Forelimb muscle (tissue), 1 donor: Measurements from ENCODE around the gene CBFA2T3. TPM values are rescaled to one million over a fixed set of nuclear protein-coding genes. Genes with fewer than 3 reads are reported as not detected.
"Not testable (repeated sequence)": the region's sequence is repeated elsewhere in the genome, so short reads cannot be mapped to it uniquely, and the experiment has no call there.

ENCODE experiments used
- DNase-seq: peaks from one replicate; pipeline ENCODE4 v3.0.0-alpha.2; 2013; ENCODE audit warnings: low read depth
- polyA plus RNA-seq: library from polyadenylated mRNA; unstranded; fragments of 120-200 nt; gene quantifications from one replicate; pipeline ENCODE4 v1.2.1, GENCODE V29; 2013; ENCODE audit not compliant: insufficient read length

The CBFA2T3 gene
- polyA plus RNA-seq, 1 donor, result 18.9 TPM

DNA sequence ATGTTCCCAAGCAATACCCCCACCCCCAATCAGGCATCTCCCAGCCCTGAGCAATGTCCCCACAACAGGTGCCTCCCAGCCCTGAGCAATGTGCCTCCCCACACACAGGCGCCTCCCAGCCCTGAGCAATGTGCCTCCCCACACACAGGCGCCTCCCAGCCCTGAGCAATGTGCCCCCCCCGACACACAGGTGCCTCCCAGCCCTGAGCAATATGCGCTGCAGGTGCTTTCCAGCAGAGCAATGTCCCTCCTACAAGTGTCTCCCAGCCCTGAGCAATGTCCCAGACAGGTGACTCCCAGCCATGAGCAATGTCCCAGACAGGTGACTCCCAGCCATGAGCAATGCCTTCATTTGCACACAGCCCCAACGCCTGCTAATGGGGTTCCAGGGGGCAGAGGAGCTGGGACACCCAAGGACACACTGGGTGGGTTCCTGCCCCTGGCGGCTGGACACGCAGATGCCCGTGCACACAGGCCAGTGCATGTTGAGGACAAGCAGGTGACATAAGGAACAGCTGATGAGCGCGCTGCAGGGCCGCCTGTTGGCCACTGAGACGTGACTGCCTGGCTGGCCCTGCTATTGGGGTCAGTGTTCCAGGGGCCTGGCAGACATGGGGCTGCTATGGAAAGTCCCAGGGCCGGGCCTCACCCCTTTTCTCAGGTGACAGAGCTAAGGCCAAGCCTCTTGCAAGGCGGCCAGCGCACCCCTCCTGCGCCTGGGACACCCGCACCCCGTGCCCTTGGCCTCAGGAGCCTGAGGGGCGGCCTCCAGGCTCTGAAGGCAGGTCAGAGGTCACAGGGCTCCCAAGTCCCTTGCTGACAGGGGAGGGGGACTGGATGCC is 83.7 kb downstream of the CBFA2T3 start:
- no peak for DNase-seq

GRCh38 chr16:88892065-88892464 is 84.9 kb downstream of the CBFA2T3 start:
- DNase-seq, result no peak

GRCh38 chr16:88891083-88891482 is 85.9 kb downstream of the CBFA2T3 start:
- DNase-seq, result no peak

- not testable (repeated sequence) for DNase-seq
These were observed 87.2 kb downstream of the CBFA2T3 start for GRCh38 chr16:88889702-88890352.

- DNase-seq, result no peak
These were observed 88.3 kb downstream of the CBFA2T3 start for GRCh38 chr16:88888461-88889387.

GRCh38 chr16:88888057-88888456 is 89.0 kb downstream of the CBFA2T3 start:
- DNase-seq, result no peak

GRCh38 chr16:88886845-88887521 is 90.0 kb downstream of the CBFA2T3 start:
- DNase-seq, result peak; percentile 59

DNA sequence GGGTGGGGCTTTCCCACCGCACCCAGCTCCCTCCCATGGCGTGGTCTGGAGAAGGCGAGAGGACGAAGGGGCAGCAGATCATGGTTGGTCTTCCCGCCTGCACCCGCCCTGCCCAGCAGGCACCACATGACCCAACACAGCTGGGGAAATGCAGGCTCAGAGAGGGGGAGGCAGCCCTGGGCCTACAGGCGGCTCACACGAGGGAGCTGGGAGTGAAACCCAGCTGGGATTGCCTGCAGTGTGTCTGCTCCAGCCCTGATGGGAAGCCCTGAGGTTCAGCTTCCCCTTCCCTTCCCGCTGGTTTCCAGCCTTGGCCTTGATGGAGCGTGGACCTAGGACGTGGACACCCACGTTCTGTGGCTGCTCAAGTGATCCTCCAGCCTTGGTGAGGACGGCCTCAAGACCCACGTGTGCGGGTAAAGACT is 90.6 kb downstream of the CBFA2T3 start:
- no peak for DNase-seq

GRCh38 chr16:88885693-88886280 is 91.2 kb downstream of the CBFA2T3 start:
- DNase-seq, result no peak

- DNase-seq, result no peak
These were observed 92.3 kb downstream of the CBFA2T3 start for GRCh38 chr16:88884569-88885271.

DNA sequence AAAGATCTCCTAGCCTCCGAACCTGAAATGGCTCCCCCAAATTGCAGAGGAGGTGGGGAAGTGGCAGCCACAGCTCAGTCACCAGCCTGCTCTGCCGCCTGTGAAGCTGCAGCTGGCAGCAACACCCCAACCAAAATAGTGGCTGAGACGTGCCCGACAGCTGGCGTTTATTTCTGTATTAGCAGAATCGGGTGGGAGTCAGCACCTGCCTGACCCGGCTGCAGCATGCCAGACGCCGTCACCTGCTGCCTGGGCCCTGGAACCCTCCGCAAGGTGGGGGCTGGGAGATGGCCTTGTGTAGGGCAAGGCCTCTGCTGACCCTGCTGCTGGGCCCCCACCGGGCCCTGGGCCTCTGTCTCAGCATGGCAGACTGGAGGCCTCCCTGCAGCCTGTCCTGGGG is 93.1 kb downstream of the CBFA2T3 start:
- DNase-seq, result no peak

DNA sequence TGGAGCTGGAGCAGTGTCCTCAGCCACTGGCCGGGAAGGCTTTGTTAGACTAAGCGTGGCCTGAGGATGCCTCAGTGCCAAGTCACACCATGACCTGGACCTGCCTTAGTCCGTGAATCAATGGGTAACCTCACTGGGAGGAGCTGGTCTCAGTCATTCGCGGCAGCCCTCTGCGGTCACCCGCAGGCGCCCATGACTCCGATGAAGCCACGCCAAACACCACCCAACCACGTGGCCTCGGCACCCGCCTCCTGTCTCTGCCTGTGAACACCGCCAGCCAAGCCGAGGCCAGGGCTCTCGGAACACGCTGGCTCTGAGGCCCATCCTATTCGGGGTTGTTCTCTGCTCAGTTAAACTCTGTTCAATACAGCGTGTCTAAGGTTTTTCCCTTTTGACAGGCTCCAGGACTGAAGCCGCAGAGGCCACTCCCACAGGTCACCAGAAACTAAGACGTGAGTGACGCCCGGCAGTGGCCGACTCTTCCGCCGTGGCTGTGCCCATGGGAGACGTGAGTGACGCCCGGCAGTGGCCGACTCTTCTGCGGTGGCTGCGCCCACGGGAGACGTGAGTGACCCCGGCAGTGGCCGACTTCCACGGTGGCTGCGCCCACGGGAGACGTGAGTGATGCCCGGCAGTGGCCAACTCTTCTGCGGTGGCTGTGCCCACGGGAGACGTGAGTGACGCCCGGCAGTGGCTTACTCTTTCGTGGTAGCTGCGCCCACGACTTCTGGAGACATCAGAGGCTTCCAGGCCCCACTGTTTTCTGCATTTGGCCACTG is 93.7 kb downstream of the CBFA2T3 start:
- no peak for DNase-seq

DNA sequence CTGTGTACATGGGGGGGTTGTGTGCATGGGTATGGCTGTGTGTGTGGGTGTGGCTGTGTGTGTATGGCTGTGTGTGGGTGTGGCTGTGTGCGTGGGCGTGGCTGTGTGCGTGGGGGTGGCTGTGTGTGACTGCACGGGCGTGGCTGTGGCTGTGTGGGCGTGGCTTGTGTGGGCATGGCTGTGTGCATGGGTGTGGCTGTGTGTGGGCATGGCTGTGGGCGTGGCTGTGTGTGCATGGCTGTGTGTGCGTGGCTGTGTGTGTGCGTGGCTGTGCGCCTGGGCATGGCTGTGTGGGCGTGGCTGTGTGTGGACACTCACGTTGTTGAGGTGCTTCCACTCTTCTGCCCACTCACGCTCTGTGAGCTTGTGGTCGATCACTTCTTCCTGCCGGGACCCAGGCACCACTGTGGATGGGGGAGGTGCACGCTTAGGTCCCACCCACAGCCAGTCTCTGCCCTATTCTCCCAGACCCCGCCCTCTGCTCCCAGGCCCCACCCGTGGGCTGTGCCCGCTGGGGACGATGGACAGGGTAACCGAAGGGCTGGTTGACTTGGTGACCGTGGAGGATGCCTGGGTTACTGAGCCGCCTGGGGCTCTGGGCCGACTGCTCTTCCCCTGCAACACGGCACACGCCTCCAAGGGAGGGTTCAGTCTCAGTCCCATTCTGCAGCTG is 94.5 kb downstream of the CBFA2T3 start:
- no peak for DNase-seq

DNA sequence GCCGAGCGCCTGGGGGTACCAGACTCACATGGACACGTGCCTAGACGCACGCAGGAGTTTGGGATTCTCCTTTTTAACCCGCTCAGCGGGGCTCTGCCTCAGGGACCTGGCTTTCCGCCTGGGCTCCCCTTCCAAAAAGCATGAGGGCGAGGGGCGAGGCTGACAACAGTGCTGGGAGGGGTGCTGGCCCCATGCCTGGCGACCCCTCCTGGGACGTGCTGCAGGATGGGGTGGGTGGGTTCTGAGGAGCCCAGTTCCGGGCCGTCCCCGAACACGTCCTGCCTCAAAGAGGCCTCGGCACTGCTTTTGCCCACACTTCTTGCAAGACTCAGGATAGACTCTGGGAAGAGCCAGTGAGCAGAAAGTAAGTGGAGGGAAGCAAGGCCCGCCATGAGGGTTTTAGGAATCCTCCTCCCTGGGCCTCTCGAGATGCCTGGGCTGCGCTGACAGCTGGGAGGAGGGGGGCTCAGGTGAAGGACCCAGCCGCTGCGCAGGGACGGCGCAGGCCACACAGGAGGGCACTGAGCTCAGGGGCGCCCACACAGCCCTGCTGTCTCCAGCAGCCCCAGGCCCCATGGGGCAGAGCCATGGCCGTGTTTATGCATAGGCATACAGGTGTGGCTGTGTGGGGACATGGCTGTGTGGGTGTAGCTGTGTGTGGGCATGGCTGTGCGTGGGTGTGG is 95.2 kb downstream of the CBFA2T3 start:
- DNase-seq, result no peak

GRCh38 chr16:88881007-88881615 is 95.9 kb downstream of the CBFA2T3 start:
- no peak for DNase-seq

DNA sequence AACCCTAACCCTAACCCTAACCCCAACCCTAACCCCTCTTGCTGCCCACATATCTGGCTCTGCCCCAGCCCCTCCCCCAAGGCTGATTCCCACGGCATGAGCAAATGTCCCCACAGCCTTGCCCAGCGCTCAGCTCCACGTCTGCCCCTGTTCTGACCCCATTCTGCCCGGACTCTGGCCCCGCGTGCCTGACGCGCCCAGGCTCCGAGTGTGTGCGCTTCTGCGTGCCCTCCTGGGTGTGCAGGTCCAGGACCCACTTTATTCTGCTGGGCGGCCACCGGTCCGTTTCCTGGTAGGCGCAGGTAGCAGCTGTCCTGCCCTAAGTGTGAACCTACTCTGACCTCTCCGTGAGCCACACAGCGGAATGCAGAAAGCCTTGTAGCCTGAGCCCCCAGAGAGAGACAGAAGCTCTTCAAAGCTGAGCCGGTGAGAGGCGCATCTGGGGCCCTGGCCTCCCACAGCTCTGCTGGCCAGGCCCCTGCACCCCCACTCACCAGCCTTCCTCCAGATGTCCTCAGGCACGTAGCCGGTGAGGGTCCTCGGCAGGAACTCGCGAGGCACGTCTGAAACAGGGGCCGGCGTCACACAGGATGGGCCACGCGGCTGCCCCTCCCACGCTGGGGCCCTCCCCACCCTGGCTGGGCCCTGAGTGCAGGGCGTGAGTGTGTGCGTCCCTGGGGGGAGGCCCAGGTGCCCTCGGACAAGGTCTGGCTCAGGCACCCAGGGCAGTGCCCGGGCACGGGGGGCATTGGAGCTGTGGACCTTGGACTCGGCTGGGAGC is 96.6 kb downstream of the CBFA2T3 start:
- no peak for DNase-seq

DNA sequence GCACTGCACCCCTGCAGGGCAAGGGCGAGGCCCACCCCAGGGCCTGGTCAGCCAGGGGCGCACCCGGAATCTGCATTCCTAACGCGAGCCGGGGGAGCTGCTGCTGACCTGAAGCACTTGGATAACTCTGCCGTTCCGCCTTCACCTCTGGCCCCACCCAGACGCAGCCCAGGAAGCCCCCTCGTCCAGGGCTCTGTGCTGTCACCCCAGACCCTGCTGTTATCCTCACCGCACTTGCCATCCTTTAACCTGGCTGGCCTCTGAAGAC is 97.3 kb downstream of the CBFA2T3 start:
- DNase-seq, result no peak
